Stimulated activated CD4-positive, alpha-beta T cell treated with anti-CD3 and anti-CD28 coated beads, Interleukin-2, amount 100 ng/mL, for 4 hours (primary cell): ENCODE results near the gene SNHG17.
"Not testable (repeated sequence)": the region's sequence is repeated elsewhere in the genome, so short reads cannot be mapped to it uniquely, and the experiment has no call there.

ENCODE experiments used
- DNase-seq: peaks from one replicate; pipeline ENCODE4 v3.0.0-alpha.2; 2020; ENCODE audit warnings: low read depth

The SNHG17 gene

DNA sequence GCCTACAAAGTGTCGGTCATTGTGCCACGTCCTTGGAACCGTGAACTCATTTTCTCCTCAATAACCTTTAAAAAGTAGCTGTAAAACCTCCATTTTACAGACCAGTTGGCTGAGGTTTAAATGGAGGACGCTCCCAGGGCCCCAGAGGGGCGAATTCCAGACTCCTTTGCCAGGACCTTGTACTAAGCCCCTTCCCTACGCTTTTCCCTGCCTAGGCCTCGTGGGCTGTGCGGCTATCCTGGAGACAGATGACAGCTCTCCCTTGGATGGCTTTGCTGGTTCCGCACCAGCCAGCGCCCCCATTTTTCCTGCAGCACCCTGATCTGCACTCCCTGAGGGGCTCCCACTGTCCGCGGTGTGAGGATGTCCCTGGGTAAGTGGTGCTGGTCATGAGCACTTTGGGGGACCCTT is 12.1 kb upstream of the SNHG17 start:
- no peak for DNase-seq

DNA sequence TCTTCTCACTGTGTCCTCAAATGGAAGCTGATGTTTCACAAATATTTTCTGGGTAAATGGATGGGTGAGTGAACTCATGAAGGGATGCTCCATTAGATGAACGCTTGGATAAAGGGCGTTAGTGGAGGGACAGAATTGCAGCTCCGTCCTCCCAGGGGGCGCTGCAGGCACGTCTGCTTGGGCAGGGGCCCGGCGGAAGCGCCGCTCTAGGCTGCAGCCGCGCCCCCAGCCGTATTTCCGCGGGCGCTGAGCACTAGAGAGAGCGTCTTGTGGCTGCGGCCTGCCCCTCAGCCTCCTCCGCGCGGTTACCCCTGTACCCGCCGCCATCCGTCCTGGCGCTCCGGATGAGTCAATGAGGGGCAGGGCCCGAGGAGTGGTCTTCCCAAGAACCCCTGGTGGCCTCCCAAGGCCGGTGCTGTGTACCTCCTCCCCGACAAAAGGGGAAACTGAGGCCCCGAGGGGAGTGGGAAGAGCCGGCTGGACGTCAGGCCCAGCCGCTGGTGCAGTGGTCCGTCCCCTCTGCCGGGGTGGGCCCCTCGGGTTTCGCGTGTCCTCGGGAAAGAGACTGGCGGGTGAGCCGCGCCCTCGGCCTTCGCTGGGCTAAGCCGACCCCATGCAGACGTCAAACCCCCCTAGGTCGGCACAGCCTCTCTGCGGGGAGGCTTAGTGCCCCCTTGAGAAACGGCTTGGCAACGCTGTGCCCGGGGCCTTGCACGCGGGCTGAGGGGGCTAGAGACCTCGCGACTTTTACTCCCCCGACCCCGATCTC is 11.5 kb upstream of the SNHG17 start:
- DNase-seq: peak; percentile 88

GRCh38 chr20:38445901-38446425 is 10.8 kb upstream of the SNHG17 start:
- DNase-seq: no peak

- DNase-seq: no peak
Observed at GRCh38 chr20:38445381-38445796, 10.3 kb upstream of the SNHG17 start.

GRCh38 chr20:38441916-38442315 is 6.8 kb upstream of the SNHG17 start:
- DNase-seq: no peak

DNA sequence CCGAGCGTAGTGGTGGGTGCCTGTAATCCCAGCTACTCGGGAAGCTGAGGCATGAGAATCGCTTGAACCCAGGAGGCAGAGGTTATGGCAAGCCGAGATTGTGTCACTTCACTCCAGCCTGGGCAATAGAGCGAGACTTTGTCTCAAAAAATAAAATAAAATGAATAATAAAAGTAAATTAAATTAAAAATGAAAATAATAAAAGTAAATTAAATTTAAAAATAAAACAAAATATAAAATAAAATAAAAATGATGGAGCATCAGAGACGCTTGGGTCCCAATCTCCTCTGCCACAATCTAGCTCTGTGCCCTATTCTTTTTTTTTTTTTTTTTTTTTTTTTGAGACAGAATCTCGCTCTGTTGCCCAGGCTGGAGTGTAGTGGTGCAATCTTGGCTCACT is 6.0 kb upstream of the SNHG17 start:
- not testable (repeated sequence) for DNase-seq

DNA sequence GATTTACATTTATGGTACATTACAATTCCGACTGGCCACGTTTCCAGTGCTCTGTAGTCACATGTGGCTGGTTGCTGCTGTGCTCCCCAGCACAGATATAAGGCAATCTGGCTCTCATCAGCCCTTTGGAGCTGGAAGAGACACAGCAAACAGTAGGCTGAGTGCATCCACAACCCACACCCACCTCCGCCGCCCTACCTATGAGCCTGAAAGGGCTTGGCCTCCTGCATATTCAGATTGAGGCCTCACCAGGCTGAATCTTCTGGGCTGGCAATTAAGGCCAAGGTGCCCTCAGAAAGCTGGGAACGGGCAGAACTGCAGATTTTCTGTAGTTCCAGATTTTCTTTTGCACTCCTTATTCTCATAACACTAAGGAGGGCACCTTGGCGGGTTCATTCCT is 2.7 kb upstream of the SNHG17 start:
- DNase-seq: no peak

DNA sequence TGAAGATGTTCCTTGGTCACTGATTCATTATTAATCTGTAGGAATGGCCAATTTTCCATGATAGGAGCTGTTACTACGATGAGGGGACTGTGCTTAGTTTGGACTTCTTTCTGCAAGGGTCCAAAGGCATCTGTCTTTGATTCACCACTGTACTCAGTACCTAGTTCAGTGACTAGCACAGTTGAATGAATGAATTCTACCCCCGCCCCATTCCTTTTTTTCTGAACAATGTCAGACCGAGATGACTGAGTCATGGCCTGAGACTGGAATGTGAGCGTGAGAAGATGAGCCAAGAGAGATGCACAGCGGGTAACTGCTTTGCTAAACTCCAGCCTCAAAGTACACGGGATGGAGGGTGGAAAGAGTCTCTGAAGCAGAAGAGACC is 419 bp upstream of the SNHG17 start:
- no peak for DNase-seq

DNA sequence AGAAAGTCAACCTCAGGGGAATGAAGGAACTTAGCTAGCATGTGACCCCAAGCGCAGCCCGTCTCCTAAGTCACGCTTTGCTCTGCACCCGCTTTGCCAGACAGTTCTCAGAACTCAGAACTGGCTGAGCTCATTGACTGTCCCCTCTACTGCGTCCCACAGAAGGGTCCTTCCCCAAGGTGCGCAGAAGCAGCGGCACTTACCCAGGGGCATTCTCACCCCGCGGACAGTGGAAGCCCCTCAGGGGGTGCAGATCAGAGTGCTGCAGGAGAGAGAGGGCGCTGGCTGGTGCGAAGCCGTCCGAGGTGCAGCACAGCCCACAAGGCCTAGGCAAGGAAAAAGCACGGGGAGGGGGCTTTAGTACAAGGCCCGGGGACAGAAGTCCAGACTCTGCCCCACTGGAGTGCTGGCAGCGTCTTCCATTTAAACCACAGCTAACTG is 807 bp downstream of the SNHG17 start:
- DNase-seq: no peak

DNA sequence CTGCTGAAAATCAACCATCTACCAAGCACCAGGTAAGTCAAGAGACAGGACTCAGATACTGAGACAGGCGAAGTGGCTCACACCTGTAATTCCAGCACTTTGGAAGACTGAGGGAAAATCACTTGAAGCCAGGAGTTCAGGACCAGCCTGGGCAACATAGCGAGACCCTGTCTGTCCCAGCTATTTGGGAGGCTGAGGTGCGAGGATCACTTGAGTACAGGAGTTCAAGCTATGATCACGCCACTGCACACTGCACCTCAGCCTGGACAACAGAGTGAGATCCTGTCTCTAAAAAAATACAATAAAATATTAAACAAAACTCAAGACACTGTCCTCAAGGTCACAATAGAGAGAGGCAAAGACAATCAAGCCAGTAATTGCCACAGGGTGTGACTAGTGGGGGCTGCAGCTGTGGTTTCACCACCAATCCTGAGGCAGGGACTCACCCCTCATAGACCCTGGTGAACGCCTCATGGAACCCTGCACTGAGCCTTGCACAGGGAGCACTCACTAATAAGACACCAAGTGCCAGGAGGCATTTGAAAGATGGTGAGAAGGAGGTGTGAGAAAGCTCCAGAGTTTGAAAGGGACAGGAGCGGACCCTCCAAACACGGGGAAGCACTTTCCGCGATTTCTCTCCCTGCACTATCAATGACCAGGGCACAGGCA is 1.7 kb downstream of the SNHG17 start:
- no peak for DNase-seq

- not testable (repeated sequence) for DNase-seq
Observed at GRCh38 chr20:38432870-38433269, 2.3 kb downstream of the SNHG17 start.

GRCh38 chr20:38432292-38432691 is 2.8 kb downstream of the SNHG17 start:
- DNase-seq: no peak

- DNase-seq: no peak
Observed at GRCh38 chr20:38430679-38431325, 4.3 kb downstream of the SNHG17 start.

- no peak for DNase-seq
Observed at GRCh38 chr20:38429301-38429700, 5.8 kb downstream of the SNHG17 start.

DNA sequence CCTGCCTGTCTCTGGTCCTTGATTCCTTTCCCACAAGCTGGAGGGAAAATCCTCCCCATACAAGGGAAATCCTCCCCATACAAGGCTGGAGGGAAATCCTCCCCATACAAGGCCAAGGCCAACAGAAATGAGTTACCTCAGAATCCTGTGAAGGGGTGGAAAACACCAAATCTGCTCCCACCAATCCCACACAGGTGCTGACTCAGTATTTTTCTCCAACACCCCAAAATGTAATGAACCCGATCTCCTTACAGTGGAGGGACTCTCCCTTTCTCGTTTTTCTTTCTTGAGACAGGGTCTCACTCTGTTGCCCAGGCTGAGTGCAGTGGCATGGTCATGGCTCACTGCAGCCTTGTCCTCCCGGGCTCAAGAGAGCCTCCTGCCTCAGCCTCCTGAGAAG is 6.3 kb downstream of the SNHG17 start:
- DNase-seq: no peak

DNA sequence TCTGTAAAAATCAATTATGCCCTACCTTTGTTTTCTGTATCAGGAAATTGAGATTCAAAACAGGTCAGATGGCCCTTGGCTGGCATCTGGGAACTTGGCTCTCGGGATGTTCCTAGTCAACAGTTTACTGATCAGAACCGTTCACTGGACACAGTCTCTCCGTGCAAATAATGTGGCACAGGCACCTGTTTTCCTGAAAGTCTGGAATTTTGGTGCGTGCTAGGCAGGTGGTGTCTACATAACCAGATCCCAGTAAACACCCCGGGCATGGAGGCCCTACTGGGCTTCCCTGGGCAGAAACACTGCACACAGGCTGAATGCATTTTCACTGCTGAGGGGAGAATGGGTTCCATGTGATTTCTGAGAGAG is 7.5 kb downstream of the SNHG17 start:
- DNase-seq: no peak

GRCh38 chr20:38426006-38426897 is 8.9 kb downstream of the SNHG17 start:
- DNase-seq: peak; percentile 19

DNA sequence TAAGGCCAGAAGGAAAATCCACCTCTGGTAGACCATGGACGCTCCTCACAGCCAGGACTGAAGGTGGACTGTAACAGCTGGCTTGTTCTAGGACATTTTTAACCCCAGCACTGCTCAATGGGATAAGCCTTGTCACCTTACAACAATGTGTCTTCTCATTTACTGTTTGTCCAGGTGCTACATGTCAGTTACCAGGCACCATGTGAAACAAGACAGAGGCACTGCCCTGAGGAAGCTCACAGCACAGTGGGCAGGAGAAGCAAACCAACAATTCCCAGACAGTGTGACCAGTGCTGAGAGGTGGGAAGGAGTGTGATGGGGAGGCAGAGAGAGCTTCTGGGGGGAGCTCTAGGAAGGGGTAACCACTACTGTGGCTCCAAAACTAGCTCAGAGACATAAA is 10.7 kb downstream of the SNHG17 start:
- DNase-seq: no peak

GRCh38 chr20:38423541-38423940 is 11.6 kb downstream of the SNHG17 start:
- DNase-seq: no peak

GRCh38 chr20:38421915-38422314 is 13.2 kb downstream of the SNHG17 start:
- no peak for DNase-seq

- no peak for DNase-seq
Observed at GRCh38 chr20:38420388-38421085, 14.6 kb downstream of the SNHG17 start.
